GM12878 (cell line): Measurements from ENCODE around the gene C16orf95. TPM values are rescaled to one million over a fixed set of nuclear protein-coding genes. Genes with fewer than 3 reads are reported as not detected.

Experiments used
- ATAC-seq: fragments of 200-7000 bp; cut with Tn5 transposase; 3 replicates; pipeline ENCODE4 v1.9.1; 2020; ENCODE audit warnings: mild to moderate bottlenecking, moderate library complexity
- BruUV-seq: library from RNA; stranded (reverse); fragments of 400-500 nt; replicated peaks from 2 replicates; lab custom pipeline; 2021; lab: Mats Ljungman, UMichigan
- CTCF ChIA-PET: fragments of 300-600 bp; sonication (Branson Sonifier 250); formaldehyde crosslinking; extraction: SDS; loops from one replicate; lab custom pipeline; 2021; ENCODE audit warnings: inconsistent platforms; lab: Yijun Ruan, JAX
- POLR2A ChIA-PET: fragments of 350-600 bp; formaldehyde crosslinking; extraction: SDS; loops from one replicate; lab custom pipeline; 2021; ENCODE audit warnings: inconsistent platforms; lab: Charles Lee
- RAD21 ChIA-PET: fragments of 300-600 bp; sonication (Branson Sonifier 250); formaldehyde crosslinking; loops from one replicate; lab custom pipeline; 2023; ENCODE audit warnings: antibody characterized with exemption; ENCODE audit not compliant: unreplicated experiment; lab: Charles Lee
- SMC1A ChIA-PET: fragments of 300-600 bp; sonication (Branson Sonifier 250); formaldehyde crosslinking; loops from one replicate; lab custom pipeline; 2023; ENCODE audit not compliant: unreplicated experiment, uncharacterized antibody; lab: Charles Lee
- DNase-seq: peaks from one replicate; pipeline ENCODE4 v3.0.0-alpha.2; 2011; ENCODE audit warnings: low read depth, low spot score
- FAIRE-seq: peaks from 3 replicates; lab custom pipeline; 2011; peaks lifted over from hg19 to GRCh38; lab: Jason Lieb, UNC
- H2AFZ ChIP-seq: 2 replicates; pipeline ENCODE4 v1.6.0; 2011; ENCODE audit warnings: low read depth, low read length, control low read depth; ENCODE audit not compliant: control insufficient read depth
- H3K27ac ChIP-seq: 2 replicates; pipeline ENCODE4 v1.5.1; 2011; ENCODE audit warnings: control low read depth; ENCODE audit not compliant: control insufficient read depth, insufficient read depth
- H3K27me3 ChIP-seq, 2 experiments: replicated peaks in 1 of 2; 2 replicates each; pipeline versions ENCODE4 v1.6.0 to v1.6.1; 2011; ENCODE audit warnings: low read length in 1 of 2; ENCODE audit not compliant: control insufficient read depth in 2 of 2, insufficient read depth in 2 of 2
- H3K36me3 ChIP-seq, 2 experiments: 2 replicates each; pipeline ENCODE4 v1.5.1; 2011; ENCODE audit warnings: low read length in 1 of 2; ENCODE audit not compliant: control insufficient read depth in 2 of 2, insufficient read depth in 2 of 2
- H3K4me1 ChIP-seq: 2 replicates; pipeline ENCODE4 v1.6.1; 2011; ENCODE audit warnings: mild to moderate bottlenecking, low read length, moderate library complexity, mixed read lengths; ENCODE audit not compliant: control insufficient read depth, insufficient read depth
- H3K4me2 ChIP-seq: 2 replicates; pipeline ENCODE4 v1.6.0; 2011; ENCODE audit warnings: control low read depth; ENCODE audit not compliant: control insufficient read depth, insufficient read depth
- H3K4me3 ChIP-seq: fragments of 200-600 bp; sonication (generic); 2 replicates; pipeline ENCODE4 v1.5.1; 2016
- H3K79me2 ChIP-seq: 2 replicates; pipeline ENCODE4 v1.6.0; 2011; ENCODE audit warnings: low read length; ENCODE audit not compliant: control insufficient read depth, insufficient read depth
- H3K9ac ChIP-seq: 2 replicates; pipeline ENCODE4 v1.8.0; 2011; ENCODE audit warnings: low read length, control low read depth, mixed read lengths; ENCODE audit not compliant: control insufficient read depth, insufficient read depth
- H3K9me3 ChIP-seq: replicated peaks from 3 replicates; pipeline ENCODE4 v1.5.1; 2011; ENCODE audit warnings: mild to moderate bottlenecking, low read length; ENCODE audit not compliant: control insufficient read depth, insufficient read depth
- H4K20me1 ChIP-seq: 2 replicates; pipeline ENCODE4 v1.6.0; 2011; ENCODE audit not compliant: control insufficient read depth, insufficient read depth
- CREB1 ChIP-seq: IDR thresholded peaks from 2 replicates; pipeline ENCODE4 v1.6.1; 2012; ENCODE audit warnings: low read depth, mild to moderate bottlenecking, inconsistent platforms
- CREM ChIP-seq: IDR thresholded peaks from 2 replicates; pipeline ENCODE4 v1.6.1; 2014; ENCODE audit warnings: antibody characterized with exemption, low read depth
- IKZF1 ChIP-seq: fragments of 450-650 bp; conservative IDR thresholded peaks from 2 replicates; pipeline ENCODE4 v1.6.1; 2017; ENCODE audit warnings: antibody characterized with exemption, mild to moderate bottlenecking
- IKZF2 ChIP-seq, 2 experiments: fragments of 450-650 bp; IDR thresholded peaks; 2 replicates each; pipeline ENCODE4 v1.6.1; 2017; ENCODE audit warnings: mild to moderate bottlenecking in 2 of 2, moderate library complexity in 2 of 2
- MTA3 ChIP-seq: IDR thresholded peaks from 2 replicates; pipeline ENCODE4 v1.6.1; 2012; ENCODE audit warnings: low read length, inconsistent platforms, borderline replicate concordance
- NBN ChIP-seq: fragments of 450-650 bp; IDR thresholded peaks from 2 replicates; pipeline ENCODE4 v1.6.1; 2016
- NR2C1 ChIP-seq: fragments of 450-650 bp; IDR thresholded peaks from 2 replicates; pipeline ENCODE4 v1.6.1; 2017; ENCODE audit warnings: antibody characterized with exemption, mild to moderate bottlenecking, moderate library complexity
- POLR2A ChIP-seq: IDR thresholded peaks from 2 replicates; pipeline ENCODE4 v1.6.1; 2011; ENCODE audit warnings: low read depth, mild to moderate bottlenecking, low read length
- RAD51 ChIP-seq: fragments of 450-650 bp; IDR thresholded peaks from 2 replicates; pipeline ENCODE4 v1.6.1; 2016; ENCODE audit warnings: moderate library complexity, mild to moderate bottlenecking, inconsistent platforms
- SMAD5 ChIP-seq: IDR thresholded peaks from 2 replicates; pipeline ENCODE4 v1.6.1; 2016; ENCODE audit warnings: antibody characterized with exemption, low read depth
- SMARCA5 ChIP-seq: fragments of 450-650 bp; IDR thresholded peaks from 2 replicates; pipeline ENCODE4 v1.6.1; 2017; ENCODE audit warnings: mild to moderate bottlenecking
- TCF7 ChIP-seq: IDR thresholded peaks from 2 replicates; pipeline ENCODE4 v1.6.1; 2014; ENCODE audit warnings: antibody characterized with exemption, borderline replicate concordance
- ZBED1 ChIP-seq: IDR thresholded peaks from 2 replicates; pipeline ENCODE4 v1.6.1; 2016; ENCODE audit warnings: borderline replicate concordance
- ZNF622 ChIP-seq: fragments of 450-650 bp; IDR thresholded peaks from 2 replicates; pipeline ENCODE4 v1.6.1; 2017; ENCODE audit warnings: mild to moderate bottlenecking, inconsistent platforms
- WGBS: methylation state at CpG from one replicate; pipeline ENCODE4 v1.1.6; 2016; ENCODE audit warnings: low lambda C conversion rate; ENCODE audit not compliant: insufficient replicate concordance, insufficient coverage; ENCODE audit errors: missing lambda C conversion rate; 5-methylcytosine and 5-hydroxymethylcytosine counted together
- in situ Hi-C: fragments of 300-500 bp; cut with MboI; formaldehyde crosslinking; loops from 9 replicates; pipeline ENCODE4 v1.14.3; 2018; ENCODE audit warnings: mixed read lengths
- intact Hi-C: fragments of 100-400 bp; cut with micrococcal nuclease; formaldehyde crosslinking; loops from one replicate; pipeline ENCODE4 v1.14.2; 2022; ENCODE audit not compliant: unreplicated experiment
- polyA plus RNA-seq, 11 experiments: library from polyadenylated mRNA; depleted of rRNA in 4 of 11; unstranded in 6 of 11; stranded (reverse) in 5 of 11; fragments of >200 nt; fragmentation: Nextera tagmentation in 4 of 11; fragmentation: Illumina TruSeq in 1 of 11; extraction: Ambion mirVana in 4 of 11; extraction: Trizol in 1 of 11; gene quantifications; 1 replicate in 1 of 11; 2 replicates in 10 of 11; pipeline versions ENCODE4 v1.2.1 to v1.2.3, GENCODE V29; 2011 to 2016; ENCODE audit warnings: inconsistent platforms in 2 of 11, missing spikeins in 2 of 11, low read depth in 1 of 11
- total RNA-seq, 4 experiments: library from RNA; depleted of rRNA in 3 of 4; stranded (reverse); fragments of >200 nt in 3 of 4; fragmentation: Illumina TruSeq in 1 of 4; extraction: Trizol in 1 of 4; gene quantifications; 2 replicates each; pipeline versions ENCODE4 v1.2.1 to v1.2.3, GENCODE V29; 2013 to 2021

C16orf95 gene
- total and polyA plus RNA-seq, 10 of the 15 experiments (the other 5 are each of a cell fraction or from before 2014, with no cell fraction given), result 0.90 to 22.7 (median 6.0) TPM

GRCh38 chr16:87320510-87321227 lies 3.5 kb upstream of the C16orf95 start:
- POLR2A ChIA-PET, result no interaction called here
- H2AFZ ChIP-seq, result no peak overlapping the region
- H3K27ac ChIP-seq, result no peak overlapping the region
- SMC1A ChIA-PET, result interaction anchor here (0.6 kb wide), 1 partner anchor 448 kb away, joined by 3 read pairs; no protein-coding TSS in a partner anchor
- BruUV-seq, result no TSS peak
- FAIRE-seq (no peak), ATAC-seq (no peak), DNase-seq (no peak)
- in situ Hi-C loops, result no loop called here
- intact Hi-C loops, result no loop called here
- TF ChIP-seq SMAD5 (no peak), CREM (no peak), NBN (no peak)
- WGBS, result 94% methylated on average over 12 of the region's 12 CpGs
- H3K4me1 ChIP-seq, result peaks cover 12% of the 10 kb centered on the region
- no peak overlapping the region for H3K4me3 ChIP-seq
- H3K27me3 ChIP-seq, result no peaks in the 10 kb centered on the region
- no peaks in the 10 kb centered on the region for H3K9me3 ChIP-seq
- CTCF ChIA-PET, result no interaction called here
- RAD21 ChIA-PET, result no interaction called here
- H3K9ac ChIP-seq, result no peak overlapping the region
- no peaks in the 10 kb centered on the region for H4K20me1 ChIP-seq
- H3K79me2 ChIP-seq, result peaks cover 16% of the 10 kb centered on the region
- no peak overlapping the region for H3K4me2 ChIP-seq
- H3K36me3 ChIP-seq, result no peaks in the 10 kb centered on the region

- ChIA-PET CTCF (interaction anchor here (3.9 kb wide), 1 partner anchor 74 kb away, joined by 15 read pairs; no protein-coding TSS in a partner anchor), SMC1A (no interaction called here), POLR2A (no interaction called here), RAD21 (no interaction called here)
- TF ChIP-seq NR2C1 (no peak), RAD51 (no peak), IKZF1 (no peak), SMARCA5 (no peak), TCF7 (no peak), POLR2A (no peak), MTA3 (no peak), ZNF622 (no peak), CREB1 (no peak), IKZF2 (IDR thresholded peaks at IDR 0.05) (no peak), ZBED1 (no peak)
- no peaks in the 10 kb centered on the region for H4K20me1 ChIP-seq
- H2AFZ ChIP-seq, result no peak overlapping the region
- H3K27ac ChIP-seq, result no peak overlapping the region
- H3K79me2 ChIP-seq, result peaks cover 16% of the 10 kb centered on the region
- DNase-seq (no peak), FAIRE-seq (no peak), ATAC-seq (no peak)
- 85% methylated on average over 7 of the region's 7 CpGs for WGBS
- in situ Hi-C loops, result no loop called here
- no TSS peak for BruUV-seq
- intact Hi-C loops, result loop anchor here (10.0 kb wide), 1 partner anchor 315 kb away; no protein-coding TSS in a partner anchor
- H3K4me2 ChIP-seq, result no peak overlapping the region
- H3K27me3 ChIP-seq, result no peaks in the 10 kb centered on the region
- no peaks in the 10 kb centered on the region for H3K9me3 ChIP-seq
- H3K36me3 ChIP-seq, result no peaks in the 10 kb centered on the region
- H3K4me1 ChIP-seq, result peaks cover 12% of the 10 kb centered on the region
- no peak overlapping the region for H3K9ac ChIP-seq
- no peak overlapping the region for H3K4me3 ChIP-seq
Observed at GRCh38 chr16:87319997-87320491, 2.9 kb upstream of the C16orf95 start.
